HL-60 (cell line): ENCODE measurements around the gene MME.

Experiments used
- CTCF ChIP-seq: IDR thresholded peaks from one replicate; pipeline ENCODE4 v1.5.1; 2011; ENCODE audit warnings: low read length, control low read depth, inconsistent platforms; ENCODE audit not compliant: insufficient read depth
- GABPA ChIP-seq: IDR thresholded peaks from 2 replicates; pipeline ENCODE4 v1.6.1; 2012; ENCODE audit warnings: low read depth
- POLR2AphosphoS5 ChIP-seq: IDR thresholded peaks from 2 replicates; pipeline ENCODE4 v1.6.1; 2012; ENCODE audit warnings: low read depth
- REST ChIP-seq: IDR thresholded peaks from 2 replicates; pipeline ENCODE4 v1.6.1; 2012; ENCODE audit warnings: low read depth; ENCODE audit not compliant: insufficient replicate concordance
- SPI1 ChIP-seq: IDR thresholded peaks from 2 replicates; pipeline ENCODE4 v1.6.1; 2012; ENCODE audit warnings: low read depth, mild to moderate bottlenecking, borderline replicate concordance

GRCh38 chr3:155229086-155229485, 149.0 kb downstream of the MME start:
- TF ChIP-seq CTCF (no peak), POLR2AphosphoS5 (no peak), REST (no peak), SPI1 (no peak), GABPA (no peak)
